HepG2 (cell line): ENCODE data around the gene TRPV6.

Experiments
- ZBTB44 ChIP-seq: sonication (generic); formaldehyde crosslinking; IDR thresholded peaks from 2 replicates; pipeline ENCODE4 v1.4.0; 2020; ENCODE audit warnings: missing genetic modification reagents
- ZKSCAN8 ChIP-seq: IDR thresholded peaks from 2 replicates; pipeline ENCODE4 v1.6.1; 2016; ENCODE audit warnings: borderline replicate concordance, missing genetic modification reagents, missing compliant biosample characterization

DNA sequence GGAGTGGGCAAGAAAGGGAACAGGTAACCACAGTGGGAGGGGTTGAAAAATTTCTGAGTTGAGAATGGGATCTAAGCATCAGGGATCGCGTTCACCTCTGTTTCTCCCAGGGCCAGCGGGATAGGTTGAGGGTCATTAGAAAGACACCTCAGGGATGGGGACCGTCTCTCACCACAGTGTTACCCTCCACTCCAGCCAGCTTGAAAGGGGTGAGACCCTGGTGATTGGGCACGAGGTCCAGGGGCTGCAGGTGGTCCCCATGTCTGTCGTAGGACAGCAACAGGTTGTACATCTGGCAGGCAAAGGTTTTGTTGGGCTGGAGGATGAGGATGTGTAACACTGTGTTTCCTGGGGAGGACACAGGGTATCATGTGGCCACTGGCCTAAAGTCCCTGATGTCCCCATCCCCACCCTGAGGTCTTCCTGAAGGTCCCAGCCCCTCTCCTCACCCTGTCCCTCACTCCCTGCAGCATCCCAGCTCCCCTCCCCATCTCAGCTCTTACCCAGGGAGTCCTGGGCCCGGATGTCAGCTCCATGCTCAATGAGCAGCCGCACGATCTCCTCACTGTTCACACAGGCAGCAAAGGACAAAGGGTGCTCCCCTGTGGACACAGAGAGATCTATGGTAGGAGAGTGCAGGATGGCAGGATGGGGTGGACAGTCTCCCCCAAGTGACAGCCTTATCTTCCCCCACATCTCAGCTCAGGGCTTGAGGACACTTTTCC lies 9.1 kb downstream of the TRPV6 start:
- TF ChIP-seq ZBTB44: no peak
- no peak for TF ChIP-seq ZKSCAN8 (CRISPR knock-in tag)
